ENCODE measurements around the gene GTF2A1L. TPM values are rescaled to one million over a fixed set of nuclear protein-coding genes. Genes with fewer than 3 reads are reported as not detected.
"Not testable (repeated sequence)": the region's sequence is repeated elsewhere in the genome, so short reads cannot be mapped to it uniquely, and the experiment has no call there.

GTF2A1L gene
- total RNA-seq, 1 donor from 2014 or later = not detected

- H3K4me3 ChIP-seq = no peak overlapping the region
- no peak for ATAC-seq
- no peaks in the 10 kb centered on the region for H3K27me3 ChIP-seq
- no peaks in the 10 kb centered on the region for H3K36me3 ChIP-seq
- no peak for DNase-seq
- intact Hi-C loops (cut with DNase I) = no loop called here
- no peak for TF ChIP-seq CTCF (IDR thresholded peaks at IDR 0.05)
- H3K4me1 ChIP-seq = peaks cover 4% of the 10 kb centered on the region
- H3K27ac ChIP-seq = no peak overlapping the region
- no peaks in the 10 kb centered on the region for H3K9me3 ChIP-seq
Observed at GRCh38 chr2:48588745-48589144, 28.9 kb upstream of the GTF2A1L start.

- intact Hi-C loops (cut with DNase I) = no loop called here
- Histone ChIP-seq H3K4me3 (no peak overlapping the region), H3K36me3 (no peaks in the 10 kb centered on the region), H3K27ac (no peak overlapping the region), H3K9me3 (no peaks in the 10 kb centered on the region), H3K4me1 (peaks cover 4% of the 10 kb centered on the region), H3K27me3 (no peaks in the 10 kb centered on the region)
- DNase-seq (no peak), ATAC-seq (peak; percentile 72)
- peak; percentile 74 for TF ChIP-seq CTCF (IDR thresholded peaks at IDR 0.05)
Observed at GRCh38 chr2:48589170-48589767, 28.4 kb upstream of the GTF2A1L start.

GRCh38 chr2:48590017-48590416 is 27.6 kb upstream of the GTF2A1L start:
- H3K27ac ChIP-seq = no peak overlapping the region
- no peak for DNase-seq
- TF ChIP-seq CTCF (IDR thresholded peaks at IDR 0.05) = no peak
- H3K4me3 ChIP-seq = no peak overlapping the region
- intact Hi-C loops (cut with DNase I) = no loop called here
- H3K4me1 ChIP-seq = peaks cover 4% of the 10 kb centered on the region
- H3K27me3 ChIP-seq = no peaks in the 10 kb centered on the region
- ATAC-seq = no peak
- H3K36me3 ChIP-seq = peaks cover 7% of the 10 kb centered on the region
- H3K9me3 ChIP-seq = no peaks in the 10 kb centered on the region

GRCh38 chr2:48592067-48592466 is 25.6 kb upstream of the GTF2A1L start:
- ATAC-seq (no peak), DNase-seq (no peak)
- no peak for TF ChIP-seq CTCF (IDR thresholded peaks at IDR 0.05)
- H3K27ac ChIP-seq = no peak overlapping the region
- no peaks in the 10 kb centered on the region for H3K27me3 ChIP-seq
- peaks cover 4% of the 10 kb centered on the region for H3K4me1 ChIP-seq
- no peak overlapping the region for H3K4me3 ChIP-seq
- H3K36me3 ChIP-seq = peaks cover 22% of the 10 kb centered on the region
- intact Hi-C loops (cut with DNase I) = no loop called here
- H3K9me3 ChIP-seq = no peaks in the 10 kb centered on the region

GRCh38 chr2:48596751-48597150 is 20.9 kb upstream of the GTF2A1L start:
- H3K9me3 ChIP-seq; ATAC-seq; intact Hi-C loops (cut with DNase I); H3K4me3 ChIP-seq; H3K27me3 ChIP-seq; H3K27ac ChIP-seq; DNase-seq; H3K4me1 ChIP-seq: not testable (repeated sequence)
- H3K36me3 ChIP-seq = peaks cover 34% of the 10 kb centered on the region

- Histone ChIP-seq H3K9me3 (no peaks in the 10 kb centered on the region), H3K36me3 (peaks cover 34% of the 10 kb centered on the region)
- intact Hi-C loops (cut with DNase I) = no loop called here
Observed at GRCh38 chr2:48597492-48597891, 20.2 kb upstream of the GTF2A1L start.

More at GRCh38 chr2:48597492-48597891, 20.2 kb upstream of the GTF2A1L start:
- H3K27me3 ChIP-seq = no peaks in the 10 kb centered on the region
- no peak overlapping the region for H3K4me3 ChIP-seq
- DNase-seq = no peak
- H3K4me1 ChIP-seq = no peaks in the 10 kb centered on the region
- no peak for ATAC-seq
- H3K27ac ChIP-seq = no peak overlapping the region
- TF ChIP-seq CTCF (IDR thresholded peaks at IDR 0.05) = no peak
